Measurements from ENCODE around the gene MKNK2. TPM values are rescaled to one million over a fixed set of nuclear protein-coding genes. Genes with fewer than 3 reads are reported as not detected.

Gene MKNK2
- total and polyA plus RNA-seq, 10 of the 15 experiments (the other 5 are each of a cell fraction or from before 2014, with no cell fraction given) = 9.6 to 365 (median 69.9) TPM

- DNase-seq (ENCODE audit: low read depth, low spot score) (no peak), FAIRE-seq (no peak), ATAC-seq (no peak)
- Histone ChIP-seq H3K9me3 (replicated peaks; ENCODE audit: control insufficient read depth, insufficient read depth, low read length) (no peaks in the 10 kb centered on the region), H3K4me3 (no peak overlapping the region), H4K20me1 (ENCODE audit: control insufficient read depth, insufficient read depth) (no peaks in the 10 kb centered on the region), H2AFZ (ENCODE audit: control insufficient read depth, low read depth, low read length) (no peak overlapping the region), H3K9ac (ENCODE audit: control insufficient read depth, insufficient read depth, low read length) (no peak overlapping the region), H3K36me3 (ENCODE audit: control insufficient read depth in 2 of 2, insufficient read depth in 2 of 2, low read length in 1 of 2) (no peaks in the 10 kb centered on the region), H3K27me3 (replicated peaks in 1 of 2; ENCODE audit: control insufficient read depth in 2 of 2, insufficient read depth in 2 of 2, low read length in 1 of 2) (no peaks in the 10 kb centered on the region), H3K4me2 (ENCODE audit: control insufficient read depth, insufficient read depth) (0 out of 2 replicates have a peak overlapping the region, but pooled peaks have one; percentile 33), H3K27ac (ENCODE audit: control insufficient read depth, insufficient read depth) (no peak overlapping the region), H3K79me2 (ENCODE audit: control insufficient read depth, insufficient read depth, low read length) (peaks cover 16% of the 10 kb centered on the region), H3K4me1 (ENCODE audit: control insufficient read depth, insufficient read depth, low read length) (peaks cover 4% of the 10 kb centered on the region)
- WGBS (ENCODE audit: insufficient coverage, insufficient replicate concordance, low lambda C conversion rate, missing lambda C conversion rate) = 95% methylated on average over 21 of the region's 21 CpGs
- intact Hi-C loops (cut with micrococcal nuclease; ENCODE audit: unreplicated experiment) (no loop called here), in situ Hi-C loops (cut with MboI) (no loop called here)
- BruUV-seq (replicated peaks) = no TSS peak
- ChIA-PET RAD21 (ENCODE audit: unreplicated experiment) (no interaction called here), SMC1A (ENCODE audit: uncharacterized antibody, unreplicated experiment) (interaction anchor here (0.6 kb wide), 1 partner anchor 132 kb away, joined by 3 read pairs; no protein-coding TSS in a partner anchor), POLR2A (no interaction called here), CTCF (interaction anchor here (0.8 kb wide), 1 partner anchor 9 kb away, joined by 3 read pairs; no protein-coding TSS in a partner anchor)
- TF ChIP-seq NR2F1 (conservative IDR thresholded peaks at IDR 0.05) (no peak), CHD4 (IDR thresholded peaks at IDR 0.05) (no peak), ZNF622 (IDR thresholded peaks at IDR 0.05) (no peak), TCF12 (IDR thresholded peaks at IDR 0.05; ENCODE audit: low read depth, low read length) (no peak), IKZF2 (IDR thresholded peaks at IDR 0.05) (no peak), MEF2B (IDR thresholded peaks at IDR 0.05; ENCODE audit: partially characterized antibody, poor library complexity, severe bottlenecking) (no peak), ZBTB11 (CRISPR knock-in tag; IDR thresholded peaks at IDR 0.05) (no peak), RELA (IDR thresholded peaks at IDR 0.05; ENCODE audit: borderline replicate concordance, partially characterized antibody) (no peak), ETV6 (conservative IDR thresholded peaks at IDR 0.05 in 1 of 2, IDR thresholded peaks at IDR 0.05 in 1 of 2; ENCODE audit: borderline replicate concordance in 1 of 2, low read depth in 1 of 2) (no peak), USF2 (IDR thresholded peaks at IDR 0.05; ENCODE audit: borderline replicate concordance, low read depth, low read length) (no peak)
These were observed 37.9 kb downstream of the MKNK2 start for GRCh38 chr19:2012941-2013682.
